DND-41 (cell line): ENCODE results near the gene GPR179.

Source experiments
- ATAC-seq: fragments of 200-7000 bp; cut with Tn5 transposase; 3 replicates; pipeline ENCODE4 v1.9.1; 2021; ENCODE audit warnings: low read depth; ENCODE audit not compliant: insufficient read depth
- DNase-seq: peaks from one replicate; pipeline ENCODE4 v3.0.0-alpha.2; 2020
- H2AFZ ChIP-seq: 2 replicates; pipeline ENCODE4 v1.6.0; 2012; ENCODE audit warnings: low read depth, low read length
- H3K27ac ChIP-seq: 2 replicates; pipeline ENCODE4 v1.5.1; 2012; ENCODE audit warnings: low read length, inconsistent platforms
- H3K27me3 ChIP-seq: fragments of 200-600 bp; sonication (generic); 2 replicates; pipeline ENCODE4 v1.6.0; 2012; ENCODE audit warnings: low read length, mild to moderate bottlenecking, inconsistent platforms; ENCODE audit not compliant: insufficient read depth, poor library complexity
- H3K36me3 ChIP-seq: 2 replicates; pipeline ENCODE4 v1.5.1; 2012; ENCODE audit warnings: low read length, inconsistent platforms; ENCODE audit not compliant: insufficient read depth
- H3K4me1 ChIP-seq: 2 replicates; pipeline ENCODE4 v1.5.1; 2012; ENCODE audit warnings: mild to moderate bottlenecking, low read length; ENCODE audit not compliant: insufficient read depth
- H3K4me2 ChIP-seq: 2 replicates; pipeline ENCODE4 v1.6.0; 2012; ENCODE audit warnings: mild to moderate bottlenecking, moderate library complexity, low read length, inconsistent platforms; ENCODE audit not compliant: insufficient read depth
- H3K4me3 ChIP-seq, 2 experiments: fragments of 200-600 bp in 1 of 2; shearing (Covaris generic) in 1 of 2; 2 replicates each; pipeline ENCODE4 v1.5.1; 2012 to 2016; ENCODE audit warnings: inconsistent platforms in 2 of 2, low read length in 2 of 2, mild to moderate bottlenecking in 2 of 2, low read depth in 1 of 2, moderate library complexity in 1 of 2
- H3K79me2 ChIP-seq: 2 replicates; pipeline ENCODE4 v1.6.0; 2012; ENCODE audit warnings: low read length, inconsistent platforms; ENCODE audit not compliant: insufficient read depth
- H3K9ac ChIP-seq: 2 replicates; pipeline ENCODE4 v1.6.0; 2012; ENCODE audit warnings: low read depth, mild to moderate bottlenecking, inconsistent platforms, low read length, moderate library complexity
- H3K9me3 ChIP-seq: 2 replicates; pipeline ENCODE4 v1.5.1; 2012; ENCODE audit warnings: low read length, moderate library complexity, mild to moderate bottlenecking, inconsistent platforms; ENCODE audit not compliant: insufficient read depth, severe bottlenecking
- H4K20me1 ChIP-seq: 2 replicates; pipeline ENCODE4 v1.6.0; 2012; ENCODE audit warnings: low read length; ENCODE audit not compliant: insufficient read depth
- EZH2 ChIP-seq: IDR thresholded peaks from 3 replicates; pipeline ENCODE4 v1.6.1; 2012; ENCODE audit warnings: borderline replicate concordance, low read depth, mild to moderate bottlenecking, moderate library complexity, low read length, inconsistent platforms; ENCODE audit not compliant: severe bottlenecking
- TF ChIP-seq, protein P1 (sequence below): IDR thresholded peaks from 2 replicates; pipeline ENCODE4 v1.5.1; 2012; ENCODE audit warnings: borderline replicate concordance, low read length, moderate library complexity, mild to moderate bottlenecking; ENCODE audit not compliant: poor library complexity, severe bottlenecking; ENCODE audit errors: extremely low read depth

Gene GPR179

GRCh38 chr17:38345743-38346142, 2.0 kb upstream of the GPR179 start:
- H3K36me3 ChIP-seq, result no peaks in the 10 kb centered on the region
- peaks cover 14% of the 10 kb centered on the region for H3K4me1 ChIP-seq
- H3K27me3 ChIP-seq, result no peaks in the 10 kb centered on the region
- no peak overlapping the region for H3K4me3 ChIP-seq
- H4K20me1 ChIP-seq, result no peaks in the 10 kb centered on the region; the same call in 1 of the 2 replicates
- DNase-seq (no peak), ATAC-seq (no peak)
- H2AFZ ChIP-seq, result no peak overlapping the region
- no peaks in the 10 kb centered on the region for H3K79me2 ChIP-seq
- TF ChIP-seq, protein P1, sequence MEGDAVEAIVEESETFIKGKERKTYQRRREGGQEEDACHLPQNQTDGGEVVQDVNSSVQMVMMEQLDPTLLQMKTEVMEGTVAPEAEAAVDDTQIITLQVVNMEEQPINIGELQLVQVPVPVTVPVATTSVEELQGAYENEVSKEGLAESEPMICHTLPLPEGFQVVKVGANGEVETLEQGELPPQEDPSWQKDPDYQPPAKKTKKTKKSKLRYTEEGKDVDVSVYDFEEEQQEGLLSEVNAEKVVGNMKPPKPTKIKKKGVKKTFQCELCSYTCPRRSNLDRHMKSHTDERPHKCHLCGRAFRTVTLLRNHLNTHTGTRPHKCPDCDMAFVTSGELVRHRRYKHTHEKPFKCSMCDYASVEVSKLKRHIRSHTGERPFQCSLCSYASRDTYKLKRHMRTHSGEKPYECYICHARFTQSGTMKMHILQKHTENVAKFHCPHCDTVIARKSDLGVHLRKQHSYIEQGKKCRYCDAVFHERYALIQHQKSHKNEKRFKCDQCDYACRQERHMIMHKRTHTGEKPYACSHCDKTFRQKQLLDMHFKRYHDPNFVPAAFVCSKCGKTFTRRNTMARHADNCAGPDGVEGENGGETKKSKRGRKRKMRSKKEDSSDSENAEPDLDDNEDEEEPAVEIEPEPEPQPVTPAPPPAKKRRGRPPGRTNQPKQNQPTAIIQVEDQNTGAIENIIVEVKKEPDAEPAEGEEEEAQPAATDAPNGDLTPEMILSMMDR, result no peak
- no peak for TF ChIP-seq EZH2
- H3K9ac ChIP-seq, result no peak overlapping the region
- no peak overlapping the region for H3K27ac ChIP-seq
- no peaks in the 10 kb centered on the region for H3K9me3 ChIP-seq
- no peak overlapping the region for H3K4me2 ChIP-seq

DNA sequence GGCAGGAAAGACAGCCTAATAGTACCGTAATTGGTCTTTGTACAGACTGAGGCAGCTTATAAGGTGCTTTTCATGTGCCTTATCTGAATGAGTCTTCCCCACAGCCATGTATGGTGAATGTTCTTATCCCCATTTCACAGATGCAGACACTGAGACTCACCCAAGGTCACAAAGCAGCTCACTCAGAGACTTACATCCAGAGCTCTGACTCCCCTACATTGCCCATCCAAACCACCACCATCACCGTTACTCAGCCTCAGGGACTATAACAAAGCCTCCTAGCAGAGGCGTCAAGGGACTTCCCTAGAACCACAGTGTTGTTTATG, 627 bp upstream of the GPR179 start:
- Histone ChIP-seq H2AFZ (no peak overlapping the region), H3K4me1 (peaks cover 7% of the 10 kb centered on the region), H3K27me3 (no peaks in the 10 kb centered on the region), H3K27ac (no peak overlapping the region), H3K4me2 (no peak overlapping the region), H3K9me3 (no peaks in the 10 kb centered on the region), H3K4me3 (no peak overlapping the region), H4K20me1 (no peaks in the 10 kb centered on the region; the same call in 1 of the 2 replicates), H3K9ac (no peak overlapping the region), H3K36me3 (no peaks in the 10 kb centered on the region), H3K79me2 (no peaks in the 10 kb centered on the region)
- DNase-seq (no peak), ATAC-seq (no peak)
- no peak for TF ChIP-seq EZH2
- TF ChIP-seq, protein P1, result no peak

DNA sequence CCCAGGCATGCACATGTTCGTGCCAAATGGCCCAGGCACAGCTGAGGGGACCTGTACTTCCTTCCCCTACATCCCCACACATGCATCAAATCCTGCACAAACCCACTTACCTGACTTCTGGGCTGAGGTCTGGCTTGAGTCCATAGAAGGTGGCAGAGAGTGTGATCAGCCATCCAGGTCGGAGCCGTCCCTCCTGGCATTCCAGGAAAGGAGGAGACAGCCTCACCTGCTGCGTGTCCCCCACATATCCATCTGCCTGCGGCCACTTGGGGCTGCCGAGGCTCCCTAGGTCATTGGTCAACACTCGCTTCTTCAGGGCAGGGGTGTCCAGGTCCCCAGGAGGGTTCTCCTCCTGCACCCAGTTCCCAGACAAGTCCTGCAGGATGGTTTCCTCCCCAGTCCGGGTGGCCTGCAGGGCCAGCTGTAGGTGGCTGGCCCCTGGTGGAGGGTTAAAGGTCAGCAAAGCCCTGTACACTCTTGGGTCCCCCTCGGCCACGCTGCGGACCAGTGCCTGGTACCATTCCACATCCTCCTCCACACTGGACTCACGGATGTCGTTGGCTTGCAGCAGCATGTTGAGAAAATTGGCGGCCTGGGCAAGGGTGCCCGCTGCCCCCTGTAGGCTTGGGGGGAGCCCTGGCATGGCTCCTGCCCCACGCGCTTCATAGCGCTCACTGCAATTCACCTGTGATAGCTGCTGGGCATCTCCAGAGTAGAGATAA, 709 bp downstream of the GPR179 start:
- Histone ChIP-seq H3K9me3 (no peaks in the 10 kb centered on the region), H3K4me3 (no peak overlapping the region), H3K4me2 (no peak overlapping the region), H3K9ac (no peak overlapping the region), H3K4me1 (no peaks in the 10 kb centered on the region), H3K79me2 (no peaks in the 10 kb centered on the region), H2AFZ (no peak overlapping the region), H4K20me1 (no peaks in the 10 kb centered on the region; the same call in 1 of the 2 replicates), H3K36me3 (no peaks in the 10 kb centered on the region), H3K27me3 (no peaks in the 10 kb centered on the region), H3K27ac (no peak overlapping the region)
- TF ChIP-seq EZH2, result no peak
- TF ChIP-seq, protein P1, result no peak
- ATAC-seq (no peak), DNase-seq (no peak)
